ENCODE measurements around the gene GARS1. TPM values are rescaled to one million over a fixed set of nuclear protein-coding genes. Genes with fewer than 3 reads are reported as not detected.

GARS1 gene
- total and polyA plus RNA-seq, 9 of the 15 experiments (the other 6 are each of a cell fraction or from before 2014, with no cell fraction given): 142 to 769 (median 272) TPM

- in situ Hi-C loops (cut with MboI): loop anchor here (10.0 kb wide), 1 partner anchor 400 kb away; no protein-coding TSS in a partner anchor
- ChIA-PET POLR2A (interaction anchor here (0.6 to 1.3 kb wide), 6 partner anchors 9 to 288 kb away, joined by 3 to 4 read pairs (median 3); no protein-coding TSS in a partner anchor), CTCF (ENCODE audit: low intra/inter-chr PET ratio) (interaction anchor here (0.6 to 3.5 kb wide), 6 partner anchors 16 to 288 kb away, joined by 3 to 22 read pairs (median 10); no protein-coding TSS in a partner anchor)
- intact Hi-C loops (cut with micrococcal nuclease): loop anchor here (1.0 to 10.0 kb wide), 5 partner anchors 16 to 490 kb away; no protein-coding TSS in a partner anchor
- peaks cover 16% of the 10 kb centered on the region; the same call in 2 of the 3 replicates for H3K36me3 ChIP-seq (ENCODE audit: control insufficient read depth, insufficient read depth, low read length)
- DNase-seq (ENCODE audit: extremely low read depth in 1 of 4, low spot score in 3 of 4): peak; percentile 78 to 90 (median 82)
- 39% methylated on average over 6 of the region's 7 CpGs for WGBS (ENCODE audit: insufficient coverage, low coverage, missing lambda C conversion rate)
- peaks cover 0 to 4% of the 10 kb centered on the region in 2 experiments; a peak in 1 of 5 replicates for H3K4me1 ChIP-seq (replicated peaks in 1 of 2; ENCODE audit: control insufficient read depth in 2 of 2, insufficient read depth in 2 of 2, low read length in 2 of 2)
- H3K27me3 ChIP-seq (ENCODE audit: control insufficient read depth in 2 of 2, insufficient read depth in 2 of 2, low read length in 2 of 2): no peaks in the 10 kb centered on the region
- no peak overlapping the region for H3K4me3 ChIP-seq
- no peaks in the 10 kb centered on the region for H3K9me1 ChIP-seq (ENCODE audit: control insufficient read depth, insufficient read depth, low read length)
- no TSS peak for BruUV-seq (replicated peaks)
- ATAC-seq: peak; percentile 99
- H3K9ac ChIP-seq (ENCODE audit: insufficient read depth in 1 of 2, low read depth in 2 of 2, low read length in 2 of 2): peak overlapping the region in 1 of 2 experiments; percentile 36; a peak in 1 of 4 replicates
- H3K27ac ChIP-seq (ENCODE audit: extremely low read depth, low read depth, low read length): peak overlapping the region; percentile 2; the same call in 1 of the 3 replicates
- peak overlapping the region; percentile 34; the same call in 1 of the 2 replicates for H2AFZ ChIP-seq (ENCODE audit: low read depth, low read length)
- no peaks in the 10 kb centered on the region for H3K9me3 ChIP-seq (replicated peaks; ENCODE audit: control insufficient read depth, insufficient read depth, low read depth, low read length)
- H3K4me2 ChIP-seq (ENCODE audit: insufficient read depth, low read length): no peak overlapping the region
- H3K79me2 ChIP-seq (ENCODE audit: control insufficient read depth, insufficient read depth, low read length): no peaks in the 10 kb centered on the region
- FAIRE-seq: peak; percentile 93
- H4K20me1 ChIP-seq (replicated peaks; ENCODE audit: control insufficient read depth, insufficient read depth, low read length): no peaks in the 10 kb centered on the region
- TF ChIP-seq TFAP4 (CRISPR knock-in tag; IDR thresholded peaks at IDR 0.05; ENCODE audit: borderline replicate concordance): peak; percentile 72
- TF ChIP-seq, protein P1, sequence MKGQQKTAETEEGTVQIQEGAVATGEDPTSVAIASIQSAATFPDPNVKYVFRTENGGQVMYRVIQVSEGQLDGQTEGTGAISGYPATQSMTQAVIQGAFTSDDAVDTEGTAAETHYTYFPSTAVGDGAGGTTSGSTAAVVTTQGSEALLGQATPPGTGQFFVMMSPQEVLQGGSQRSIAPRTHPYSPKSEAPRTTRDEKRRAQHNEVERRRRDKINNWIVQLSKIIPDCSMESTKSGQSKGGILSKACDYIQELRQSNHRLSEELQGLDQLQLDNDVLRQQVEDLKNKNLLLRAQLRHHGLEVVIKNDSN (CRISPR knock-in tag; IDR thresholded peaks at IDR 0.05): no peak
- TF ChIP-seq ESRRA (IDR thresholded peaks at IDR 0.05; ENCODE audit: borderline replicate concordance, low read depth): peak; percentile 81
- TF ChIP-seq ARID2 (IDR thresholded peaks at IDR 0.05): peak; percentile 56; the same call in 1 of the 2 replicates
- 0 out of 4 replicates have a peak, but pooled peaks of 1 of the 2 experiments have one; percentile 21 for TF ChIP-seq MAZ (CRISPR knock-in tag; conservative IDR thresholded peaks at IDR 0.05 in 1 of 2, IDR thresholded peaks at IDR 0.05 in 1 of 2)
- peak; percentile 65; the same call in 1 of the 2 replicates for TF ChIP-seq CC2D1A (IDR thresholded peaks at IDR 0.05)
- peak; percentile 22; the same call in 1 of the 2 replicates for TF ChIP-seq CTBP1 (IDR thresholded peaks at IDR 0.05; ENCODE audit: borderline replicate concordance)
- TF ChIP-seq CBFA2T3 (IDR thresholded peaks at IDR 0.05): peak; percentile 32; the same call in 1 of the 2 replicates
- TF ChIP-seq ZMIZ1 (IDR thresholded peaks at IDR 0.05; ENCODE audit: low read depth in 2 of 2, low read length in 2 of 2): peak in 1 of 2 experiments; percentile 37; a peak in 1 of 4 replicates
- TF ChIP-seq, protein P2, sequence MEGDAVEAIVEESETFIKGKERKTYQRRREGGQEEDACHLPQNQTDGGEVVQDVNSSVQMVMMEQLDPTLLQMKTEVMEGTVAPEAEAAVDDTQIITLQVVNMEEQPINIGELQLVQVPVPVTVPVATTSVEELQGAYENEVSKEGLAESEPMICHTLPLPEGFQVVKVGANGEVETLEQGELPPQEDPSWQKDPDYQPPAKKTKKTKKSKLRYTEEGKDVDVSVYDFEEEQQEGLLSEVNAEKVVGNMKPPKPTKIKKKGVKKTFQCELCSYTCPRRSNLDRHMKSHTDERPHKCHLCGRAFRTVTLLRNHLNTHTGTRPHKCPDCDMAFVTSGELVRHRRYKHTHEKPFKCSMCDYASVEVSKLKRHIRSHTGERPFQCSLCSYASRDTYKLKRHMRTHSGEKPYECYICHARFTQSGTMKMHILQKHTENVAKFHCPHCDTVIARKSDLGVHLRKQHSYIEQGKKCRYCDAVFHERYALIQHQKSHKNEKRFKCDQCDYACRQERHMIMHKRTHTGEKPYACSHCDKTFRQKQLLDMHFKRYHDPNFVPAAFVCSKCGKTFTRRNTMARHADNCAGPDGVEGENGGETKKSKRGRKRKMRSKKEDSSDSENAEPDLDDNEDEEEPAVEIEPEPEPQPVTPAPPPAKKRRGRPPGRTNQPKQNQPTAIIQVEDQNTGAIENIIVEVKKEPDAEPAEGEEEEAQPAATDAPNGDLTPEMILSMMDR (IDR thresholded peaks at IDR 0.05 in 2 of 3, conservative IDR thresholded peaks at IDR 0.05 in 1 of 3; ENCODE audit: insufficient read depth in 2 of 3, low read depth in 1 of 3, low read length in 3 of 3): peak; percentile 81 to 95 (median 89)
Observed at GRCh38 chr7:30564243-30564892, 30.3 kb upstream of the GARS1 start.
